ENCODE data around the gene LRRC55.

DNA sequence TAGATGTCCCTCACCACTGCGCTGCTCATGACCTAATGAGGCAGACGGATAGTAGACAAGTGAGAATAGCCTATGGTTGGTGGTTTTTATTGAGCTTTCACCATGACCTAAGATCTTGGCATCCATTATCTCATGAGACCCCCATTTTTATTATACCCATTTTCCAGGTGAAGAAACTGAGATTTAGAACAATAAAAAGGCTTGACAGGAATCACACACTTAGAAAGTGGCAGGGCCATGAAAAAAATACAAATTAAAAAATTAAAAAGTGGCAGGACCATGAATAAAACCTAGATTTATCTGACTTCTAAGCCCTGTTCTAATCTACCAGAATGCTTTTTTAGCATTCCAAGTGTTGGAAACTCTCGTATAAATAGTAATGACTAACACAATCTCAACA, 1.1 kb downstream of the LRRC55 start:
- TF ChIP-seq, protein P1, sequence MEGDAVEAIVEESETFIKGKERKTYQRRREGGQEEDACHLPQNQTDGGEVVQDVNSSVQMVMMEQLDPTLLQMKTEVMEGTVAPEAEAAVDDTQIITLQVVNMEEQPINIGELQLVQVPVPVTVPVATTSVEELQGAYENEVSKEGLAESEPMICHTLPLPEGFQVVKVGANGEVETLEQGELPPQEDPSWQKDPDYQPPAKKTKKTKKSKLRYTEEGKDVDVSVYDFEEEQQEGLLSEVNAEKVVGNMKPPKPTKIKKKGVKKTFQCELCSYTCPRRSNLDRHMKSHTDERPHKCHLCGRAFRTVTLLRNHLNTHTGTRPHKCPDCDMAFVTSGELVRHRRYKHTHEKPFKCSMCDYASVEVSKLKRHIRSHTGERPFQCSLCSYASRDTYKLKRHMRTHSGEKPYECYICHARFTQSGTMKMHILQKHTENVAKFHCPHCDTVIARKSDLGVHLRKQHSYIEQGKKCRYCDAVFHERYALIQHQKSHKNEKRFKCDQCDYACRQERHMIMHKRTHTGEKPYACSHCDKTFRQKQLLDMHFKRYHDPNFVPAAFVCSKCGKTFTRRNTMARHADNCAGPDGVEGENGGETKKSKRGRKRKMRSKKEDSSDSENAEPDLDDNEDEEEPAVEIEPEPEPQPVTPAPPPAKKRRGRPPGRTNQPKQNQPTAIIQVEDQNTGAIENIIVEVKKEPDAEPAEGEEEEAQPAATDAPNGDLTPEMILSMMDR (IDR thresholded peaks at IDR 0.05): no peak
- TF ChIP-seq POLR2AphosphoS5 (IDR thresholded peaks at IDR 0.05; ENCODE audit: low read depth, low read length) (no peak), TCF7L2 (IDR thresholded peaks at IDR 0.05; ENCODE audit: low read depth, low read length) (no peak)
